Measurements from ENCODE around the gene PRR15L. TPM values are rescaled to one million over a fixed set of nuclear protein-coding genes. Genes with fewer than 3 reads are reported as not detected.
A peak's percentile ranks its signal among the peaks of the same experiment; 100 is the strongest.

The PRR15L gene
- total and polyA plus RNA-seq, 2 of the 8 experiments (the other 6 are each of a cell fraction or from before 2014, with no cell fraction given) = 0.26 to 1.1 TPM

- TF ChIP-seq E2F6 (IDR thresholded peaks at IDR 0.05) = no peak
- TF ChIP-seq SIN3A (conservative IDR thresholded peaks at IDR 0.05 in 1 of 2, IDR thresholded peaks at IDR 0.05 in 1 of 2; ENCODE audit: low read depth in 1 of 2, low read length in 2 of 2) = no peak
- TF ChIP-seq NRF1 (IDR thresholded peaks at IDR 0.05; ENCODE audit: low read depth, low read length) = no peak
- no peak for TF ChIP-seq BRCA1 (IDR thresholded peaks at IDR 0.05; ENCODE audit: low read depth, low read length)
- TF ChIP-seq RBBP5 (IDR thresholded peaks at IDR 0.05; ENCODE audit: borderline replicate concordance, low read depth, low read length) = no peak
- no peak for TF ChIP-seq NANOG (IDR thresholded peaks at IDR 0.05; ENCODE audit: insufficient read depth, low read depth, low read length, poor library complexity, severe bottlenecking)
- no peak for TF ChIP-seq CBX5 (IDR thresholded peaks at IDR 0.05; ENCODE audit: low read depth, low read length)
- no peak for TF ChIP-seq GTF2F1 (IDR thresholded peaks at IDR 0.05; ENCODE audit: borderline replicate concordance, low read depth, low read length)
- no peak for TF ChIP-seq PHF8 (conservative IDR thresholded peaks at IDR 0.05; ENCODE audit: low read depth, low read length)
- Histone ChIP-seq H2BK5ac (ENCODE audit: low read depth, low read length) (no peak overlapping the region), H3K56ac (replicated peaks; ENCODE audit: insufficient read length, low read depth, low read length) (no peak overlapping the region), H3K79me1 (ENCODE audit: low read depth, low read length) (no peaks in the 10 kb centered on the region), H3K36me3 (ENCODE audit: control insufficient read depth in 2 of 4, insufficient read depth in 4 of 4, low read length in 3 of 4) (peaks cover 5 to 12% (median 10%) of the 10 kb centered on the region in 4 experiments; a peak in 4 of 8 replicates), H2AFZ (ENCODE audit: low read length) (peak overlapping the region; percentile 100), H3K18ac (ENCODE audit: extremely low read depth, low read length) (peak overlapping the region; percentile 64; the same call in 1 of the 2 replicates), H4K8ac (ENCODE audit: extremely low read depth, insufficient read depth, low read length) (0 out of 2 replicates have a peak overlapping the region, but pooled peaks have one; percentile 40), H3K9me3 (ENCODE audit: insufficient read depth in 2 of 2, low read depth in 1 of 2, low read length in 1 of 2) (no peaks in the 10 kb centered on the region), H3K4me1 (replicated peaks in 1 of 4; ENCODE audit: control insufficient read depth in 3 of 4, insufficient read depth in 4 of 4, low read length in 3 of 4) (peaks cover 0 to 6% (median 3%) of the 10 kb centered on the region in 4 experiments; a peak in 6 of 7 replicates), H3K4me2 (ENCODE audit: insufficient read depth in 1 of 2, low read depth in 2 of 2, low read length in 2 of 2) (peak overlapping the region; percentile 67 to 81), H3K9ac (replicated peaks in 1 of 4; ENCODE audit: extremely low read depth in 1 of 4, low read depth in 3 of 4, low read length in 3 of 4) (no peak overlapping the region), H2BK15ac (ENCODE audit: low read length) (peak overlapping the region; percentile 99), H3K14ac (ENCODE audit: insufficient read length) (no peak overlapping the region), H4K5ac (ENCODE audit: insufficient read length, low read depth, low read length) (peak overlapping the region; percentile 58), H3K79me2 (ENCODE audit: control insufficient read depth in 1 of 2, insufficient read depth in 2 of 2, low read length in 2 of 2) (peaks cover 0 to 12% of the 10 kb centered on the region in 2 experiments; a peak in 1 of 4 replicates), H3K27me3 (replicated peaks in 1 of 4; ENCODE audit: control insufficient read depth in 3 of 4, extremely low read depth in 1 of 4, insufficient read depth in 3 of 4, low read length in 3 of 4) (no peaks in the 10 kb centered on the region), H2AK5ac (ENCODE audit: low read depth, low read length) (no peak overlapping the region), H3K4ac (replicated peaks; ENCODE audit: insufficient read length, low read depth, low read length) (no peak overlapping the region), H4K20me1 (replicated peaks in 1 of 2; ENCODE audit: control insufficient read depth in 1 of 2, insufficient read depth in 2 of 2, low read length in 2 of 2) (no peaks in the 10 kb centered on the region), H3K23ac (ENCODE audit: insufficient read length) (no peak overlapping the region), H3K27ac (ENCODE audit: low read depth, low read length) (no peak overlapping the region), H2BK20ac (ENCODE audit: low read length) (0 out of 2 replicates have a peak overlapping the region, but pooled peaks have one; percentile 52), H2BK120ac (replicated peaks; ENCODE audit: low read depth, low read length) (peak overlapping the region; percentile 30), H3K4me3 (ENCODE audit: extremely low read depth in 1 of 4, insufficient read depth in 2 of 4, low read depth in 3 of 4, low read length in 4 of 4) (peak overlapping the region in 2 of 4 experiments; percentile 7 to 45; a peak in 3 of 8 replicates), H2BK12ac (ENCODE audit: low read depth, low read length) (peak overlapping the region; percentile 88; the same call in 1 of the 2 replicates), H3K23me2 (ENCODE audit: low read depth, low read length) (peaks cover 4% of the 10 kb centered on the region), H4K91ac (replicated peaks; ENCODE audit: insufficient read length, low read length) (peak overlapping the region; percentile 12)
- FAIRE-seq (no peak), DNase-seq (ENCODE audit: low read depth in 1 of 2, low spot score in 2 of 2) (no peak)
- POLR2A ChIA-PET (ENCODE audit: partially characterized antibody) = interaction anchor here (1.0 to 2.4 kb wide), 25 partner anchors 11 to 133 kb away, joined by 3 to 16 read pairs (median 4); partner anchors contain the start of genes CBX1, NFE2L1, PRR15L and SP2
- whole genome bisulfite sequencing, 2 experiments (ENCODE audit: extremely low coverage in 1 of 2, insufficient coverage in 1 of 2, insufficient read length in 1 of 2, insufficient replicate concordance in 2 of 2, low coverage in 1 of 2, low lambda C conversion rate in 2 of 2, missing lambda C conversion rate in 1 of 2) = 63% methylated on average over 15 of the region's 15 CpGs; no CpG with 5 or more reads in 1 of the 2 experiments
- CTCF ChIA-PET (ENCODE audit: partially characterized antibody) = interaction anchor here (0.5 to 40.5 kb wide), 30 partner anchors 8 to 1021 kb away, joined by 3 to 1010 read pairs (median 4); partner anchors contain the start of genes CBX1, PNPO, PRR15L and SCRN2
Observed at GRCh38 chr17:47969930-47970724, 12.4 kb upstream of the PRR15L start.

All from H1 (cell line).